Neural cell (in vitro differentiated cells): ENCODE results near the gene ADAMTS2.

Experiments
- EZH2 ChIP-seq: fragments of 200-600, 300-800 bp; shearing (Covaris generic), sonication (generic); IDR thresholded peaks from 2 replicates; pipeline ENCODE4 v1.6.1; 2014; ENCODE audit warnings: antibody characterized with exemption, low read length, borderline replicate concordance, mild to moderate bottlenecking; ENCODE audit not compliant: insufficient read depth, poor library complexity, severe bottlenecking
- REST ChIP-seq: IDR thresholded peaks from 2 replicates; pipeline ENCODE4 v1.6.1; 2012; ENCODE audit warnings: borderline replicate concordance

- TF ChIP-seq EZH2 = no peak
- TF ChIP-seq REST = no peak
Observed at GRCh38 chr5:179287631-179288030, 57.6 kb downstream of the ADAMTS2 start.
